Uterus (tissue), 2 donors: ENCODE data around the gene IQSEC3.
"Not testable (repeated sequence)": the region's sequence is repeated elsewhere in the genome, so short reads cannot be mapped to it uniquely, and the experiment has no call there.

ENCODE experiments used
- POLR2A ChIP-seq, 2 donors: fragments of 450-650 bp; IDR thresholded peaks; one replicate each; pipeline ENCODE4 v1.6.1; 2016; ENCODE audit warnings: antibody characterized with exemption in 2 of 2, mild to moderate bottlenecking in 1 of 2, moderate library complexity in 1 of 2
- TF ChIP-seq, protein P1 (sequence below), 4 experiments: fragments of 200-600 bp in 2 of 4; fragments of 450-650 bp in 2 of 4; sonication (generic) in 2 of 4; IDR thresholded peaks; one replicate each; pipeline ENCODE4 v1.5.1; 2016 to 2019; ENCODE audit warnings: antibody characterized with exemption in 4 of 4, mild to moderate bottlenecking in 2 of 4, moderate library complexity in 1 of 4

DNA sequence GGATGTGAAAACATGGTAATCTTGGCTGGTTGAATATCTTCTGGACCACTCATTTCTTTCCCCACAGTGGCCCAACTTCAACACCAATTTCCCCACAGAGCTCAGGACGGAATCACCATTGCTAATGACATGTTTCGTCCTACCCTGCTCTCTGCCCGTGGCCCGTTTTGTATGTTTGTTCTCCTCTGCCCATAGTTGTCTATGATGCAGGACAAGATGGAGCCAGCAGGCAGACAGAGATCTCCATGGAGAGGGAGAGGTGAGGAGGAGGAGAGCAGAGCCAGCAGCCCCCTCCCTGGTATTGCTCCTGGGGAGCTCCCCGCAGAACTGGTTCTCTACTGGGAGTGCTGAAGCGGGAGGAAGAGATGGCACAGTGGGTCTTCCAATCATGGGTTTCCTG, 3.1 kb downstream of the IQSEC3 start:
- TF ChIP-seq, protein P1, sequence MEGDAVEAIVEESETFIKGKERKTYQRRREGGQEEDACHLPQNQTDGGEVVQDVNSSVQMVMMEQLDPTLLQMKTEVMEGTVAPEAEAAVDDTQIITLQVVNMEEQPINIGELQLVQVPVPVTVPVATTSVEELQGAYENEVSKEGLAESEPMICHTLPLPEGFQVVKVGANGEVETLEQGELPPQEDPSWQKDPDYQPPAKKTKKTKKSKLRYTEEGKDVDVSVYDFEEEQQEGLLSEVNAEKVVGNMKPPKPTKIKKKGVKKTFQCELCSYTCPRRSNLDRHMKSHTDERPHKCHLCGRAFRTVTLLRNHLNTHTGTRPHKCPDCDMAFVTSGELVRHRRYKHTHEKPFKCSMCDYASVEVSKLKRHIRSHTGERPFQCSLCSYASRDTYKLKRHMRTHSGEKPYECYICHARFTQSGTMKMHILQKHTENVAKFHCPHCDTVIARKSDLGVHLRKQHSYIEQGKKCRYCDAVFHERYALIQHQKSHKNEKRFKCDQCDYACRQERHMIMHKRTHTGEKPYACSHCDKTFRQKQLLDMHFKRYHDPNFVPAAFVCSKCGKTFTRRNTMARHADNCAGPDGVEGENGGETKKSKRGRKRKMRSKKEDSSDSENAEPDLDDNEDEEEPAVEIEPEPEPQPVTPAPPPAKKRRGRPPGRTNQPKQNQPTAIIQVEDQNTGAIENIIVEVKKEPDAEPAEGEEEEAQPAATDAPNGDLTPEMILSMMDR (IDR thresholded peaks at IDR 0.05) = not testable (repeated sequence)
- not testable (repeated sequence) for TF ChIP-seq POLR2A (IDR thresholded peaks at IDR 0.05)
